GM23248 (cell line): ENCODE measurements around the gene CPB1. TPM values are rescaled to one million over a fixed set of nuclear protein-coding genes. Genes with fewer than 3 reads are reported as not detected.

Experiments used
- DNase-seq: peaks from one replicate; pipeline ENCODE4 v3.0.0-alpha.2; 2015
- H2AFZ ChIP-seq: fragments of 200-600 bp; sonication (generic); 2 replicates; pipeline ENCODE4 v1.6.1; 2016; ENCODE audit warnings: antibody characterized with exemption
- H3F3A ChIP-seq: fragments of 200-600 bp; sonication (generic); 2 replicates; pipeline ENCODE4 v1.6.1; 2016; ENCODE audit warnings: mild to moderate bottlenecking, antibody characterized with exemption, mixed run types; ENCODE audit not compliant: insufficient read depth
- H3K27ac ChIP-seq: fragments of 200-600 bp; sonication (generic); 2 replicates; pipeline ENCODE4 v1.5.1; 2016; ENCODE audit warnings: mild to moderate bottlenecking
- H3K27me3 ChIP-seq: fragments of 200-600 bp; sonication (generic); replicated peaks from 2 replicates; pipeline ENCODE4 v1.6.1; 2016; ENCODE audit warnings: mild to moderate bottlenecking; ENCODE audit not compliant: insufficient read depth
- H3K36me3 ChIP-seq: fragments of 200-600 bp; sonication (generic); 2 replicates; pipeline ENCODE4 v1.6.1; 2016; ENCODE audit warnings: low read depth, mild to moderate bottlenecking
- H3K4me1 ChIP-seq: fragments of 200-600 bp; sonication (generic); 2 replicates; pipeline ENCODE4 v1.6.1; 2016; ENCODE audit warnings: mild to moderate bottlenecking; ENCODE audit not compliant: insufficient read depth
- H3K4me2 ChIP-seq: fragments of 200-600 bp; sonication (generic); one replicate; pipeline ENCODE4 v1.6.1; 2016; ENCODE audit warnings: mild to moderate bottlenecking; ENCODE audit not compliant: unreplicated experiment
- H3K4me3 ChIP-seq: fragments of 200-600 bp; sonication (generic); 2 replicates; pipeline ENCODE4 v1.5.1; 2016; ENCODE audit warnings: mild to moderate bottlenecking
- H3K79me2 ChIP-seq: fragments of 200-600 bp; sonication (generic); 2 replicates; pipeline ENCODE4 v1.6.1; 2016; ENCODE audit warnings: mild to moderate bottlenecking; ENCODE audit not compliant: insufficient read depth
- H3K9ac ChIP-seq: fragments of 200-600 bp; sonication (generic); 2 replicates; pipeline ENCODE4 v1.6.1; 2016; ENCODE audit warnings: mild to moderate bottlenecking
- H3K9me2 ChIP-seq: fragments of 200-600 bp; sonication (generic); 2 replicates; pipeline ENCODE4 v1.6.1; 2016; ENCODE audit warnings: mixed run types, mild to moderate bottlenecking, moderate library complexity; ENCODE audit not compliant: insufficient read depth
- H3K9me3 ChIP-seq: fragments of 200-600 bp; sonication (generic); one replicate; pipeline ENCODE4 v1.6.1; 2017; ENCODE audit warnings: low read depth
- H4K20me1 ChIP-seq: fragments of 200-600 bp; sonication (generic); 2 replicates; pipeline ENCODE4 v1.6.0; 2016; ENCODE audit not compliant: insufficient read depth
- EZH2 ChIP-seq: fragments of 200-600 bp; sonication (generic); IDR thresholded peaks from 2 replicates; pipeline ENCODE4 v1.6.1; 2018; ENCODE audit warnings: antibody characterized with exemption, mild to moderate bottlenecking; ENCODE audit not compliant: insufficient read depth, poor library complexity, severe bottlenecking
- EZH2phosphoT487 ChIP-seq: fragments of 200-600 bp; sonication (generic); IDR thresholded peaks from 2 replicates; pipeline ENCODE4 v1.6.1; 2018; ENCODE audit warnings: antibody characterized with exemption, moderate library complexity, mild to moderate bottlenecking, low read depth; ENCODE audit not compliant: insufficient read depth
- WGBS, 2 experiments: methylation state at CpG; one replicate each; pipeline ENCODE4 v1.1.6; 2015 to 2017; ENCODE audit warnings: low lambda C conversion rate in 2 of 2, low coverage in 1 of 2; ENCODE audit errors: missing lambda C conversion rate in 2 of 2; 5-methylcytosine and 5-hydroxymethylcytosine counted together
- in situ Hi-C: fragments of 300-500 bp; cut with MboI; formaldehyde crosslinking; loops from 2 replicates; pipeline ENCODE4 v1.15.0; 2020
- polyA plus RNA-seq: library from polyadenylated mRNA; unstranded; fragments of >200 nt; fragmentation: Nextera tagmentation; extraction: Ambion mirVana; gene quantifications from 2 replicates; pipeline ENCODE4 v1.2.1, GENCODE V29; 2016
- total RNA-seq: library from RNA; depleted of rRNA; stranded (reverse); fragments of >200 nt; shearing (Covaris generic); gene quantifications from 2 replicates; pipeline ENCODE4 v1.2.3, GENCODE V29; 2014

CPB1 gene
- total and polyA plus RNA-seq, 2 experiments from 2014 or later: not detected

DNA sequence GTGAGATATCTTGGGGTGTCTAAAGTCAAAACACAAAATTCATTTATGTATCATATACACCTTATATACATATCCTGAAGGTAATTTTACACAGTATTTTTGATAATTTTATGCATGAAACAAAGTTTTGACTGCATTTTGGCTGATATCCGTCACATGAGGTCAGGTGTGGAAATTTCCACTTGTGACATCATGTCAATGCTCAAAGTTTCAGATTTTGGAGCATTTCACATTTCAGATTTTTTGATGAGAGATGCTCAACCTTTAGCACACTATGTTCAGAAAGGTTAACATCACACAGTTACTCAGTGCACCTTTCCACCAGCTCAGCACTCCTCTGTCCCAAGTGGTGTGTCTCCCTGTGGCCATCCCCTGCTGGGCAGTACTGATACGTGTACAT lies 37.7 kb upstream of the CPB1 start:
- Histone ChIP-seq H3K9me3 (no peaks in the 10 kb centered on the region), H3K27me3 (no peaks in the 10 kb centered on the region), H3K4me1 (no peaks in the 10 kb centered on the region), H3F3A (no peaks in the 10 kb centered on the region), H3K9ac (no peak overlapping the region), H3K79me2 (no peaks in the 10 kb centered on the region), H3K27ac (no peak overlapping the region), H4K20me1 (no peaks in the 10 kb centered on the region), H3K9me2 (no peaks in the 10 kb centered on the region), H3K4me3 (no peak overlapping the region), H3K4me2 (no peak overlapping the region), H3K36me3 (no peaks in the 10 kb centered on the region), H2AFZ (no peak overlapping the region)
- TF ChIP-seq EZH2phosphoT487 (no peak), EZH2 (no peak)
- WGBS, 2 experiments: 70 to 80% methylated on average over 2 of the region's 2 CpGs
- no peak for DNase-seq
- in situ Hi-C loops: no loop called here

DNA sequence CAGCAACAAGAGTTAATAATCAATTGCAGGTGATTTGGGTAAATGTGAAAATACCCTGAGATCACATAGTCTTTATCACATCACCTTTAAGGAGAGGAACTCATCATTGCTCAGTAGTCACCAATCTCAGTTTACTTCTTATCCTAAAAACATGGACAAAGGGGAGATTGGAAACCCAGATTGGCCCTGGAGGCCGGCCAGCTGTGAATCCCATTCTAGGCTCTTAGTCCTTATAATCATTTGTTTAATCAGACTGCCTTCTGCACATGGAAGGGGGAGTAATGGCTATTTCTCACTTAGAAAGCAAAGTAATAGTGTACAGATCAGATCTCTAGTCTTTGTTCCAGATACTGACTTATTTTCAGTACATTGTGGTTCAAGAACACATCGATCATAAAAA lies 37.2 kb upstream of the CPB1 start:
- no peaks in the 10 kb centered on the region for H3K36me3 ChIP-seq
- H3K4me3 ChIP-seq: no peak overlapping the region
- DNase-seq: no peak
- no peaks in the 10 kb centered on the region for H4K20me1 ChIP-seq
- no peak overlapping the region for H2AFZ ChIP-seq
- H3K9ac ChIP-seq: no peak overlapping the region
- H3F3A ChIP-seq: no peaks in the 10 kb centered on the region
- no peaks in the 10 kb centered on the region for H3K27me3 ChIP-seq
- no peaks in the 10 kb centered on the region for H3K4me1 ChIP-seq
- in situ Hi-C loops: no loop called here
- TF ChIP-seq EZH2phosphoT487 (no peak), EZH2 (no peak)
- no peaks in the 10 kb centered on the region for H3K79me2 ChIP-seq
- H3K27ac ChIP-seq: no peak overlapping the region
- H3K4me2 ChIP-seq: no peak overlapping the region
- 42 to 51% methylated on average over 2 of the region's 2 CpGs for WGBS, 2 experiments
- H3K9me3 ChIP-seq: no peaks in the 10 kb centered on the region
- H3K9me2 ChIP-seq: no peaks in the 10 kb centered on the region

- Histone ChIP-seq H3K9ac (no peak overlapping the region), H3F3A (no peaks in the 10 kb centered on the region), H4K20me1 (no peaks in the 10 kb centered on the region), H3K79me2 (no peaks in the 10 kb centered on the region), H3K4me2 (no peak overlapping the region), H3K4me1 (no peaks in the 10 kb centered on the region), H2AFZ (no peak overlapping the region), H3K27me3 (no peaks in the 10 kb centered on the region), H3K9me2 (no peaks in the 10 kb centered on the region), H3K4me3 (no peak overlapping the region), H3K36me3 (no peaks in the 10 kb centered on the region), H3K9me3 (no peaks in the 10 kb centered on the region), H3K27ac (no peak overlapping the region)
- no peak for DNase-seq
- in situ Hi-C loops: no loop called here
- 35 to 36% methylated on average over 6 of the region's 6 CpGs for WGBS, 2 experiments
- TF ChIP-seq EZH2phosphoT487 (no peak), EZH2 (no peak)
Measured at GRCh38 chr3:148790851-148791735, 36.5 kb upstream of the CPB1 start.

DNA sequence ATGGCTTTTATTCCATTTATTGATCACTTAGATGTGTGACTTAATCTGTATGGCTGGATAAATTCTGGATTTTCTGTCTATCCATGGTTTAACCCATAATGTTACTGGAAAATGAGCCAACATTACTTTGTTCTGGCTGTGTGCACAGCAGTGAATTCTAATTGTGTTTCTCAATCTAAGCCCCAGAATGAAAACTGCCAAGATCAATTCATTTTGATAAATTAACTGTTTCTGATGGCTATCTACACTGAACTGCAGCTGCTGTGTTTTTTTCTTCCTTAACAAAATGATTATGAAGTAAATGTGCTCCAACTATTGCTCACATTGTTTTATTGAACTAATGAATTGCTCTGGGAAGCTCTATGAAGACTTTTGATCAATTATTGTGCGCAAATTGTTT lies 35.7 kb upstream of the CPB1 start:
- Histone ChIP-seq H3K36me3 (no peaks in the 10 kb centered on the region), H3K27ac (no peak overlapping the region), H3F3A (no peaks in the 10 kb centered on the region), H3K4me1 (no peaks in the 10 kb centered on the region), H2AFZ (no peak overlapping the region), H3K27me3 (no peaks in the 10 kb centered on the region), H3K79me2 (no peaks in the 10 kb centered on the region), H3K9ac (no peak overlapping the region), H3K9me3 (no peaks in the 10 kb centered on the region), H3K4me3 (no peak overlapping the region), H3K4me2 (no peak overlapping the region), H3K9me2 (no peaks in the 10 kb centered on the region), H4K20me1 (no peaks in the 10 kb centered on the region)
- 96 to 100% methylated on average over 1 of the region's 1 CpG for WGBS, 2 experiments
- TF ChIP-seq EZH2phosphoT487: no peak
- no peak for TF ChIP-seq EZH2
- DNase-seq: no peak
- in situ Hi-C loops: no loop called here
